Measurements from ENCODE around the gene NINL.

GRCh38 chr20:25548613-25549086 is 36.7 kb downstream of the NINL start:
- TF ChIP-seq CTCF (IDR thresholded peaks at IDR 0.05) (no peak), POLR2A (IDR thresholded peaks at IDR 0.05) (no peak)
